Cortex of kidney (tissue), 1 donor: Measurements from ENCODE around the gene PPARGC1A.

Experiments
- DNase-seq: peaks from one replicate; lab custom pipeline; 2025; lab: John Stamatoyannopoulos, UW

Gene PPARGC1A

GRCh38 chr4:23838131-23838530, 51.7 kb downstream of the PPARGC1A start:
- no peak for DNase-seq

GRCh38 chr4:23837371-23837770, 52.5 kb downstream of the PPARGC1A start:
- no peak for DNase-seq

- no peak for DNase-seq
These were observed 53.9 kb downstream of the PPARGC1A start for GRCh38 chr4:23835774-23836478.

- no peak for DNase-seq
These were observed 61.1 kb downstream of the PPARGC1A start for GRCh38 chr4:23828779-23829178.

GRCh38 chr4:23828020-23828715, 61.7 kb downstream of the PPARGC1A start:
- no peak for DNase-seq

GRCh38 chr4:23822181-23822580, 67.7 kb downstream of the PPARGC1A start:
- no peak for DNase-seq

GRCh38 chr4:23819041-23819511, 70.8 kb downstream of the PPARGC1A start:
- DNase-seq = no peak

GRCh38 chr4:23818097-23818885, 71.6 kb downstream of the PPARGC1A start:
- DNase-seq = no peak

- no peak for DNase-seq
These were observed 74.7 kb downstream of the PPARGC1A start for GRCh38 chr4:23814996-23815660.

- DNase-seq = no peak
These were observed 75.3 kb downstream of the PPARGC1A start for GRCh38 chr4:23814587-23814986.

GRCh38 chr4:23811161-23811560, 78.7 kb downstream of the PPARGC1A start:
- DNase-seq = no peak

- DNase-seq = no peak
These were observed 84.4 kb downstream of the PPARGC1A start for GRCh38 chr4:23805450-23805851.

GRCh38 chr4:23789762-23790161, 100.1 kb downstream of the PPARGC1A start:
- no peak for DNase-seq

- DNase-seq = no peak
These were observed 101.4 kb downstream of the PPARGC1A start for GRCh38 chr4:23788460-23788859.

GRCh38 chr4:23788027-23788426, 101.8 kb downstream of the PPARGC1A start:
- DNase-seq = no peak

- DNase-seq = no peak
These were observed 106.9 kb downstream of the PPARGC1A start for GRCh38 chr4:23782778-23783437.

GRCh38 chr4:23779839-23780238, 110.0 kb downstream of the PPARGC1A start:
- DNase-seq = no peak

- no peak for DNase-seq
These were observed 110.4 kb downstream of the PPARGC1A start for GRCh38 chr4:23779422-23779821.

GRCh38 chr4:23775694-23776093, 114.2 kb downstream of the PPARGC1A start:
- DNase-seq = no peak

GRCh38 chr4:23774909-23775308, 114.9 kb downstream of the PPARGC1A start:
- no peak for DNase-seq

- DNase-seq = no peak
These were observed 115.8 kb downstream of the PPARGC1A start for GRCh38 chr4:23773884-23774636.
